NB4 (cell line): ENCODE data around the gene KRT38.
"Not testable (repeated sequence)": the region's sequence is repeated elsewhere in the genome, so short reads cannot be mapped to it uniquely, and the experiment has no call there.

ENCODE experiments used
- DNase-seq: peaks from one replicate; pipeline ENCODE4 v3.0.0; 2010; ENCODE audit warnings: low read depth
- H3K4me3 ChIP-seq: one replicate; pipeline ENCODE4 v1.5.1; 2011; ENCODE audit warnings: mild to moderate bottlenecking, low read depth, low read length, moderate library complexity
- MYC ChIP-seq: IDR thresholded peaks from 2 replicates; pipeline ENCODE4 v1.6.1; 2011; ENCODE audit warnings: low read depth, low read length
- POLR2A ChIP-seq: IDR thresholded peaks from 2 replicates; pipeline ENCODE4 v1.6.1; 2011; ENCODE audit warnings: mild to moderate bottlenecking; ENCODE audit not compliant: insufficient read length; ENCODE audit errors: extremely low read depth
- TF ChIP-seq, protein P1 (sequence below): IDR thresholded peaks from 2 replicates; pipeline ENCODE4 v1.6.1; 2011; ENCODE audit warnings: low read depth, low read length
- TF ChIP-seq, protein P2 (sequence below): IDR thresholded peaks from one replicate; pipeline ENCODE4 v1.5.1; 2012; ENCODE audit warnings: low read depth, low read length

Gene KRT38

DNA sequence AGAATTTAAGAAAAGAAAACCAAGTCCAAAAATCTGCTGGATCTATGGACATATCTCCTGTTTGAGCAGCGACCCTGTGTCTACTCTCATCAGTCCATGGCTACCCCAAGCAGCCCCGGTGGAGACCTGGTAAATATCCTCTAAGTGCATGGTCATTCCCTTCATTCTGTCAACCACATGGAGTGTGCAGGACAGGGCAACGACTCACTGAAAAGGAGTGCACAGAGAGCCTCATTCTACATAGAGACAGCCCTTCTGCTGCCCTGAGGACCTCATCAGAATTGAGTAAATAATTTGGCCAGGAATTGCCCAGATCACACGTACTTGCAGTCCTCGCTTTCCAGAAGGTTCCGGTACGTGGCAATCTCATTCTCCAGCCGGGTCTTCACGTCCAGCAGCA, 3.0 kb downstream of the KRT38 start:
- TF ChIP-seq, protein P1, sequence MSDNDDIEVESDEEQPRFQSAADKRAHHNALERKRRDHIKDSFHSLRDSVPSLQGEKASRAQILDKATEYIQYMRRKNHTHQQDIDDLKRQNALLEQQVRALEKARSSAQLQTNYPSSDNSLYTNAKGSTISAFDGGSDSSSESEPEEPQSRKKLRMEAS, result no peak
- TF ChIP-seq, protein P2, sequence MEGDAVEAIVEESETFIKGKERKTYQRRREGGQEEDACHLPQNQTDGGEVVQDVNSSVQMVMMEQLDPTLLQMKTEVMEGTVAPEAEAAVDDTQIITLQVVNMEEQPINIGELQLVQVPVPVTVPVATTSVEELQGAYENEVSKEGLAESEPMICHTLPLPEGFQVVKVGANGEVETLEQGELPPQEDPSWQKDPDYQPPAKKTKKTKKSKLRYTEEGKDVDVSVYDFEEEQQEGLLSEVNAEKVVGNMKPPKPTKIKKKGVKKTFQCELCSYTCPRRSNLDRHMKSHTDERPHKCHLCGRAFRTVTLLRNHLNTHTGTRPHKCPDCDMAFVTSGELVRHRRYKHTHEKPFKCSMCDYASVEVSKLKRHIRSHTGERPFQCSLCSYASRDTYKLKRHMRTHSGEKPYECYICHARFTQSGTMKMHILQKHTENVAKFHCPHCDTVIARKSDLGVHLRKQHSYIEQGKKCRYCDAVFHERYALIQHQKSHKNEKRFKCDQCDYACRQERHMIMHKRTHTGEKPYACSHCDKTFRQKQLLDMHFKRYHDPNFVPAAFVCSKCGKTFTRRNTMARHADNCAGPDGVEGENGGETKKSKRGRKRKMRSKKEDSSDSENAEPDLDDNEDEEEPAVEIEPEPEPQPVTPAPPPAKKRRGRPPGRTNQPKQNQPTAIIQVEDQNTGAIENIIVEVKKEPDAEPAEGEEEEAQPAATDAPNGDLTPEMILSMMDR, result no peak
- TF ChIP-seq POLR2A (no peak), MYC (no peak)
- H3K4me3 ChIP-seq, result no peak overlapping the region
- DNase-seq, result no peak

DNA sequence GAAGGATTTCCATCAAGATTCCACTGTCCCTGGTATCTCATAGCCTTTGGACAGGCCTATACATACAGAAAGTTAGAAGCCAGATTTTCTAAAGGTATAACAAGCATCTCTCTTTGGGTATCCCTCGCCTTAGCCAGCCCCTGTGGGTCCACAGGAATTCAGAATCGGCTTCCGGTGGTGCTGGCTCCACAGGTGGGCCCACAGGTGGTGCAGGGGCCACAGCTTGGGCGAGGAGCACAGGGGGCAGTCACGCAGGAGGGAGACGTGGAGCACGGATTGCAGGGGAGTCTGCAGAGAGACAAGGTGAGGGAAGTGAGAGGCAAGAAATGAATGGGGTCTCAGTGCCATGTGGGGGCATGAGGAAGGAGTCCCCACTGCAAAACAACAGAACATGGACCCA, 3.5 kb downstream of the KRT38 start:
- no peak overlapping the region for H3K4me3 ChIP-seq
- DNase-seq, result no peak
- TF ChIP-seq, protein P2, result no peak
- TF ChIP-seq POLR2A (no peak), MYC (no peak)
- TF ChIP-seq, protein P1, result no peak

DNA sequence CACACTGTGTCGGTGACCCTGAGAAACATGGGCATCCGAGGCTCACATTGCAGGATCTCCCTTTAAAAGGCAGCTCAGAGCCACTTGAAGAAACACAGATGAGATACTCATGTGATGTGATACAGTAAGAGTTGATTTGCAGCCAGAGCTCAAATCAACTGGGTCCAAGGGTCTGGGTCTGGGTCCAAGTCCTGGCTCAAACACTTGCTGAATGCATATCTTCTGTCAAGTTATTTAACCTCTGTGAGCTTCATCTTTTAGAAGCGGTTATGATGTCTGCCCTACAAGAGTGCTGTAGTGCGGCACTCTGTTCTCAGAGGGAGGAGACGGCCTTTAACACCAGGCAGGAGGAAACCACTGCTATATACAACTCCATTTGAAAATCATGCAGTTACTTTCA, 6.4 kb downstream of the KRT38 start:
- H3K4me3 ChIP-seq, result no peak overlapping the region
- TF ChIP-seq POLR2A (no peak), MYC (no peak)
- TF ChIP-seq, protein P1, result no peak
- TF ChIP-seq, protein P2, result no peak
- DNase-seq, result no peak

DNA sequence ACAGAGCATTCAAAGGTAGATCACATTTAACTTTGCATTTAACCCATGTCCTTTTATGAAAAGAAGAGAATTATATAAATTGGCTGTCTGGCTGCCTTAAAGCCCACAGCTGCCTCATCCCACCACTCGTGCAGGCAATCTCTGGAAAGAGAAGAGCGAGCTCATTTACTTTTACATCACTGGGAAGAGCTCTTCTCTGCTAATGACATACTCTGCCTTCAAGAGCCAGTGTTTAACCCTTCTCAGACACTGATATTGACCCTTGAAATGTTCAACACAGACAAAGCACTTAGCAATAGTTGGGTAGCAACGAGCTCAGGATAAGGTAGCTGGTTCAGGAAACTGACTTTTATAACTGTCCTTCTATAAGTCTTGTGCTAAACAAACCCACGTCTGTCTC, 6.8 kb downstream of the KRT38 start:
- TF ChIP-seq MYC, result no peak
- TF ChIP-seq, protein P1, result no peak
- TF ChIP-seq, protein P2, result no peak
- TF ChIP-seq POLR2A, result no peak
- DNase-seq, result no peak
- no peak overlapping the region for H3K4me3 ChIP-seq

DNA sequence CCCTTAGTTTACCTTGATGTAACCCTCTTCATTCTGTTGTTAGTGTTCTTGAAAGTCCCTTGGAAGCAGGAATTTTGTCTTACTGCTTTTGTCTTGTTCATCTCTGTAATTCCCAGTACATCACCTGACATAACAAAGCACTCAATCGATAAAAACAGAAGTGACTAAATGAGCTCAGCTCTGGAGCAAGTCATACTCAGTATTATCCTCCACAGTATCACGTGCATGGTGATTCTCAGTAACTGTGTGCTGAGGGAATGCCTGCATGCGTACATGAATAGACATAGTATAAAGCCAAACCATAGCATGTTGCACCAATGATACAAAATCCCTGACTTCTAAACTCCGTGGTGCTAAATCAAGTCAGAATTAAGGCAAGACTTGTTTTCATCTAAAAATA, 7.2 kb downstream of the KRT38 start:
- TF ChIP-seq, protein P2, result no peak
- DNase-seq, result no peak
- H3K4me3 ChIP-seq, result no peak overlapping the region

DNA sequence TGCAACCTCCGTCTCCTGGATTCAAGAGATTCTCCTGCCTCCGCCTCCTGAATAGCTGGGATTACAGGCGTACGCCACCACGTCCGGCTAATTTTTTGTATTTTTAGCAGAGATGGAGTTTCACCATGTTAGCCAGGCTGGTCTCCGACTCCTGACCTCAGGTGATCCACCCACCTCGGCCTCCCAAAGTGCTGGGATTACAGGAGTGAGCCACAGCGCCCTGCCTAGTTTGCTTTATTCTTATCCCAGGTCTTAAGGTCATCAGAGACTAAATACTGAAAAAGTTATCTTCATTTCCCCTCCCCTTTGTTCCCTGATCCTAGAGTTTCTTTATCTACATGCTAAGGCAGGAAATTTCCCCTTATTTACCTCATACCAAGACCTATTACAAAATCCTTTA, 10.4 kb downstream of the KRT38 start:
- not testable (repeated sequence) for DNase-seq, H3K4me3 ChIP-seq

DNA sequence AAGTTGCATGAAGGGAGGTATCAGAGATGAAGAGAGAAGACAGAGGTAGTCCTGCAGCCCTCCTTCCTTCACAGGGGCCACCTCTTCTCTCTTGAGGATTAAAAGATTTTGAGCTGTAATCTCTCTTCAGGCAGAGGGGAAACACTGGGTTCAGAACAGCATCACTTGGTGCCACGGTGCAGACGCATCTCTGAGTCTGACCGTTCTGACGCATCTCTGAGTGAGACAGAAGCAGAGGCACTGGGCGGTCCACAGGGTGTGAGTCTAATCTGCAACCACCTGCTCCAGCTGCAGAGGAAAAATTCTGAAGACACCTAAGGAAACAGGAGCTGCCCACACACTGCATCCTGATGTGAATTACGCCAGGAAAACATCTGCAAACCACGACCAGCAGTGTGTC, 11.1 kb downstream of the KRT38 start:
- no peak for DNase-seq
- no peak overlapping the region for H3K4me3 ChIP-seq
- TF ChIP-seq, protein P1, result no peak
- TF ChIP-seq MYC (no peak), POLR2A (no peak)
- TF ChIP-seq, protein P2, result no peak
